Neural progenitor cell (in vitro differentiated cells): ENCODE results near the gene SLC25A13. TPM values are rescaled to one million over a fixed set of nuclear protein-coding genes. Genes with fewer than 3 reads are reported as not detected.
A peak's percentile ranks its signal among the peaks of the same experiment; 100 is the strongest.

Experiments used
- DNase-seq: peaks from one replicate; pipeline ENCODE4 v3.0.0-alpha.2; 2016; ENCODE audit warnings: low spot score
- H2AFZ ChIP-seq: fragments of 200-600 bp; sonication (generic); replicated peaks from 2 replicates; pipeline ENCODE4 v1.6.1; 2016; ENCODE audit warnings: antibody characterized with exemption
- H3F3A ChIP-seq: fragments of 200-600 bp; sonication (generic); 2 replicates; pipeline ENCODE4 v1.6.1; 2016; ENCODE audit warnings: antibody characterized with exemption, low read depth
- H3K27ac ChIP-seq: fragments of 200-600 bp; sonication (generic); 2 replicates; pipeline ENCODE4 v1.5.1; 2016; ENCODE audit warnings: mild to moderate bottlenecking
- H3K27me3 ChIP-seq: fragments of 200-600 bp; sonication (generic); 2 replicates; pipeline ENCODE4 v1.6.1; 2016; ENCODE audit warnings: mild to moderate bottlenecking, moderate library complexity
- H3K36me3 ChIP-seq: fragments of 200-600 bp; sonication (generic); 2 replicates; pipeline ENCODE4 v1.5.1; 2016
- H3K4me1 ChIP-seq: fragments of 200-600 bp; sonication (generic); 2 replicates; pipeline ENCODE4 v1.6.1; 2016; ENCODE audit warnings: mixed run types
- H3K4me2 ChIP-seq: fragments of 200-600 bp; sonication (generic); 2 replicates; pipeline ENCODE4 v1.6.1; 2016
- H3K4me3 ChIP-seq: fragments of 200-600 bp; sonication (generic); 2 replicates; pipeline ENCODE4 v1.5.1; 2016
- H3K79me2 ChIP-seq: fragments of 200-600 bp; sonication (generic); 2 replicates; pipeline ENCODE4 v1.6.1; 2016; ENCODE audit warnings: low read depth
- H3K9ac ChIP-seq: fragments of 200-600 bp; sonication (generic); 2 replicates; pipeline ENCODE4 v1.6.1; 2016
- H3K9me3 ChIP-seq: fragments of 200-600 bp; sonication (generic); 2 replicates; pipeline ENCODE4 v1.5.1; 2016; ENCODE audit warnings: low read depth
- H4K20me1 ChIP-seq: fragments of 200-600 bp; sonication (generic); 2 replicates; pipeline ENCODE4 v1.6.1; 2016; ENCODE audit warnings: low read depth
- H3K27ac Mint-ChIP-seq: 3 replicates; pipeline ENCODE4 v1.8.0; 2021; ENCODE audit warnings: mixed read lengths
- H3K27me3 Mint-ChIP-seq: 2 replicates; pipeline ENCODE4 v1.8.0; 2022; ENCODE audit warnings: low read depth, mild to moderate bottlenecking, inconsistent platforms, moderate library complexity, mixed read lengths; ENCODE audit not compliant: insufficient read depth
- H3K36me3 Mint-ChIP-seq: 3 replicates; pipeline ENCODE4 v1.8.0; 2021; ENCODE audit warnings: mixed read lengths
- H3K4me1 Mint-ChIP-seq: 3 replicates; pipeline ENCODE4 v1.8.0; 2021; ENCODE audit warnings: mixed read lengths
- H3K4me3 Mint-ChIP-seq: 3 replicates; pipeline ENCODE4 v1.8.0; 2021; ENCODE audit warnings: mild to moderate bottlenecking, moderate library complexity, mixed read lengths
- H3K9me3 Mint-ChIP-seq: 3 replicates; pipeline ENCODE4 v1.8.0; 2020; ENCODE audit warnings: mixed read lengths
- CTCF ChIP-seq: fragments of 200-600 bp; sonication (generic); IDR thresholded peaks from 2 replicates; pipeline ENCODE4 v1.5.1; 2017; ENCODE audit warnings: antibody characterized with exemption, mild to moderate bottlenecking
- EZH2 ChIP-seq: fragments of 200-600 bp; sonication (generic); IDR thresholded peaks from 2 replicates; pipeline ENCODE4 v1.6.1; 2017; ENCODE audit warnings: antibody characterized with exemption, mild to moderate bottlenecking, moderate library complexity
- EZH2phosphoT487 ChIP-seq: fragments of 200-600 bp; sonication (generic); IDR thresholded peaks from 2 replicates; pipeline ENCODE4 v1.6.1; 2017; ENCODE audit warnings: antibody characterized with exemption
- total RNA-seq: library from RNA; depleted of rRNA; stranded (reverse); fragments of >200 nt; gene quantifications from 2 replicates; pipeline ENCODE4 v1.2.3, GENCODE V29; 2015; ENCODE audit warnings: low replicate concordance

SLC25A13 gene
- total RNA-seq, 1 donor from 2014 or later, result 83.3 TPM

- Histone ChIP-seq H3K4me1 (no peaks in the 10 kb centered on the region), H3K4me3 (no peak overlapping the region), H3K36me3 (no peaks in the 10 kb centered on the region), H4K20me1 (no peaks in the 10 kb centered on the region), H3K27me3 (no peaks in the 10 kb centered on the region), H3K79me2 (peaks cover 12% of the 10 kb centered on the region), H3K9ac (no peak overlapping the region), H3K4me2 (no peak overlapping the region), H3K9me3 (no peaks in the 10 kb centered on the region), H3K27ac (no peak overlapping the region), H2AFZ (no peak overlapping the region), H3F3A (no peaks in the 10 kb centered on the region)
- no peak for DNase-seq
- TF ChIP-seq CTCF (no peak), EZH2 (no peak), EZH2phosphoT487 (no peak)
- H3K4me3 Mint-ChIP-seq, result no peak overlapping the region
- H3K27me3 Mint-ChIP-seq, result no peaks in the 10 kb centered on the region
- H3K9me3 Mint-ChIP-seq, result peaks cover 6% of the 10 kb centered on the region
- H3K4me1 Mint-ChIP-seq, result peaks cover 2% of the 10 kb centered on the region
- peaks cover 41% of the 10 kb centered on the region for H3K36me3 Mint-ChIP-seq
- peak overlapping the region; percentile 12 for H3K27ac Mint-ChIP-seq
Observed at GRCh38 chr7:96233084-96233483, 88.8 kb downstream of the SLC25A13 start.

- Mint-ChIP-seq H3K4me3 (no peak overlapping the region), H3K27me3 (no peaks in the 10 kb centered on the region)
- TF ChIP-seq EZH2phosphoT487 (no peak), EZH2 (no peak), CTCF (no peak)
Observed at GRCh38 chr7:96228760-96229159, 93.1 kb downstream of the SLC25A13 start.

GRCh38 chr7:96225251-96225650, 96.6 kb downstream of the SLC25A13 start:
- Histone ChIP-seq H3K27me3 (no peaks in the 10 kb centered on the region), H3K9ac (no peak overlapping the region), H3K4me3 (no peak overlapping the region), H3K4me1 (no peaks in the 10 kb centered on the region), H3F3A (no peaks in the 10 kb centered on the region), H2AFZ (no peak overlapping the region), H3K27ac (no peak overlapping the region), H4K20me1 (no peaks in the 10 kb centered on the region), H3K36me3 (no peaks in the 10 kb centered on the region), H3K4me2 (no peak overlapping the region), H3K79me2 (no peaks in the 10 kb centered on the region), H3K9me3 (no peaks in the 10 kb centered on the region)
- Mint-ChIP-seq H3K36me3 (peaks cover 14% of the 10 kb centered on the region), H3K4me1 (no peaks in the 10 kb centered on the region), H3K4me3 (no peak overlapping the region), H3K27ac (no peak overlapping the region), H3K9me3 (peaks cover 7% of the 10 kb centered on the region), H3K27me3 (no peaks in the 10 kb centered on the region)
- TF ChIP-seq EZH2, result no peak
- TF ChIP-seq EZH2phosphoT487, result no peak
- TF ChIP-seq CTCF, result no peak
- DNase-seq, result no peak

More at GRCh38 chr7:96228760-96229159, 93.1 kb downstream of the SLC25A13 start:
- H3K4me1 ChIP-seq, result no peaks in the 10 kb centered on the region
- H3K4me2 ChIP-seq, result no peak overlapping the region
- no peak overlapping the region for H2AFZ ChIP-seq
- no peaks in the 10 kb centered on the region for H4K20me1 ChIP-seq
- H3F3A ChIP-seq, result no peaks in the 10 kb centered on the region
- Mint-ChIP-seq H3K9me3 (peaks cover 7% of the 10 kb centered on the region), H3K27ac (no peak overlapping the region), H3K36me3 (peaks cover 35% of the 10 kb centered on the region), H3K4me1 (no peaks in the 10 kb centered on the region)
- H3K9ac ChIP-seq, result no peak overlapping the region
- H3K4me3 ChIP-seq, result no peak overlapping the region
- H3K9me3 ChIP-seq, result no peaks in the 10 kb centered on the region
- H3K27me3 ChIP-seq, result no peaks in the 10 kb centered on the region
- H3K79me2 ChIP-seq, result peaks cover 5% of the 10 kb centered on the region
- no peak overlapping the region for H3K27ac ChIP-seq
- no peak for DNase-seq
- no peaks in the 10 kb centered on the region for H3K36me3 ChIP-seq

- peaks cover 10% of the 10 kb centered on the region for H3K36me3 Mint-ChIP-seq
- no peak overlapping the region for H3K4me3 Mint-ChIP-seq
- DNase-seq, result peak; percentile 42
- no peaks in the 10 kb centered on the region for H3K9me3 ChIP-seq
- TF ChIP-seq CTCF, result peak; percentile 44
- no peak for TF ChIP-seq EZH2
- H2AFZ ChIP-seq, result no peak overlapping the region
- H3K27ac Mint-ChIP-seq, result no peak overlapping the region
- no peaks in the 10 kb centered on the region for H3K4me1 ChIP-seq
- peaks cover 6% of the 10 kb centered on the region for H3K9me3 Mint-ChIP-seq
- no peaks in the 10 kb centered on the region for H3K4me1 Mint-ChIP-seq
- no peaks in the 10 kb centered on the region for H3K27me3 ChIP-seq
- H3K79me2 ChIP-seq, result no peaks in the 10 kb centered on the region
- H4K20me1 ChIP-seq, result no peaks in the 10 kb centered on the region
- no peaks in the 10 kb centered on the region for H3K36me3 ChIP-seq
- no peaks in the 10 kb centered on the region for H3F3A ChIP-seq
- no peak overlapping the region for H3K4me3 ChIP-seq
- H3K4me2 ChIP-seq, result no peak overlapping the region
- H3K27ac ChIP-seq, result no peak overlapping the region
- no peak overlapping the region for H3K9ac ChIP-seq
- no peaks in the 10 kb centered on the region for H3K27me3 Mint-ChIP-seq
Observed at GRCh38 chr7:96224685-96225084, 97.2 kb downstream of the SLC25A13 start.
